GM18858 (cell line): ENCODE measurements around the gene ZNF443.
"Not testable (repeated sequence)": the region's sequence is repeated elsewhere in the genome, so short reads cannot be mapped to it uniquely, and the experiment has no call there.

Source experiments
- ATAC-seq: cut with Tn5 transposase; IDR thresholded peaks from one replicate; pipeline ENCODE4 v1.9.1; 2021; ENCODE audit not compliant: unreplicated experiment

The ZNF443 gene

GRCh38 chr19:12440541-12441316 is at the start of gene ZNF443:
ZNF443 (minus strand) TSS chr19:12441021; CDS start chr19:12440914, 107 bp downstream.
- ATAC-seq: peak; percentile 86

DNA sequence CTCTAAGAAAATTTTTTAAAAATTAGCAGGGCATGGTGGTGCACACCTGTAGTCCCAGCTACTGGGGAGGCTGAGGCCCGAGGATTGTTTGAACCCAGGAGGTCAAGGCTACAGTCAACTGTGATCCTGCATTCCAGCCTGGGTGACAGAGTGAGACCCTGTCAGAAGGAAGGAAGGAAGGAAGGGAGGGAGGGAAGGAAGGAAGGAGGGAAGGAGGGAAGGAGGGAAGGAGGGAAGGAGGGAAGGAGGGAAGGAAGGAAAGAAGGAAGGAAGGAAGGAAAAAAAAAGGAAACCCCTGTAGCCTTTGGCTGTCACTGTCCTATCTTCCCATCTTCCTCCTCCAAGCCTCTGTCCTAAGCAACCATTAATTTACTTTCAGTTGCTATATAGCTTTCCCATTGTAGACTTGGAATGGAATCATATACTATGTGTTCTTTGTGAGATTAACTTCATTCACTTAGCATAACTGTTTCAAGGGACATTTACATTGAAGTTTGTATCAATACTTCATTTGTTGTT is 45.5 kb upstream of the ZNF443 start:
- not testable (repeated sequence) for ATAC-seq

DNA sequence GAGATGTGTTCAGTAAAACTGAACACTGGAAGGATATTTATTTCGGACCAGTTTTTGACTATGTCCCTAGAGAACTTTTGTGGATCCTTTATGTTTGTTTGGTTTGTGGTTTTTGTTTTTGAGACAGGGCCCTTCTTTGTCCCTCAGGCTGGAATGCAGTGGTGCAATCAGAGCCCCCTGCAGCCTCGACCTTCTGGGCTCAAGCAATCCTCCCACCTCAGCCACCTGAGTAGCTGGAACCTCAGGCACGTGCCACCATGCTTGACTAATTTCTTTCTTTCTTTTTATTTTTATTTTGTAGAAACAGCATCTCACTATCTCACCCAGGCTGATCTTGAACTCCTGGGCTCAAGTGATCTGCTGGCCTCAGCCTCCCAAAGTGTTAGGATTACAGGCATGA is 44.8 kb upstream of the ZNF443 start:
- no peak for ATAC-seq

- ATAC-seq: no peak
These were observed 44.2 kb upstream of the ZNF443 start for GRCh38 chr19:12485052-12485416.

DNA sequence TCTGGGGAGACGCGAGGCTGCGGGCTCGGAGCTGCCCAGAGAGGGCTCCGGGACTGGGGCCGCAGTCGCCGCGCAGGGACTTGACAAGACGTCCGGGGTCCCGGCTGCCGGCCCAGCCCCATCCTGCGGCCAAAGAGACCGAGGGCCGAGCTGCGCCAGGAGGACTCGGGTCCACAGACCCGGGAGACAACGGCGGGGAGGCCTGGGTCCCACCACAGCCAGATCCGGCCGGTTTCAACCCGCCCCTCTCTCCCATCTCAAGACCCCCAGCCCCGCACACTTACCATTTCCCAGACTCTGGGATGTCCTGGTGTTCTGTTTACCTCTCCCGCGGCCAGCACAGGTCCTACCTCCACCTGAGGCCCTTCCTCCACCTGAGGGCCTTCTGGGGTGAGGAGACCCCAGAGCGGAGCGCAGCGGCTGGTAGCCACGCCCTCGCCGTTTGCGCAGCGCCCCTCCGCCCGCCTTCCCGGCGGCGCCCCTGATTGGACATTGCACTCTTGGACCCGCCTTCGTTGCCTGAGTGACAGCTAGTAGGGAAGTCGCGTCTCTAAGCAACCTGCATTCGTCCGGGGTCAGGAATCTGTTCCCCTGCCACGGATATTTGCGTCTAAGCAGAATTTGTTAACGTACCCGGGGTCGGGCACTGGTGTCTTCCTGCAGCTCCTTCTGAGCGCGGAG is 43.7 kb upstream of the ZNF443 start, which contains the start of gene ZNF709:
Gene ZNF709, minus strand, starts transcription at position 446 of the 681 bp plus-strand sequence. Its CDS starts 159 bp downstream, at position 287.
- peak; percentile 65 for ATAC-seq

DNA sequence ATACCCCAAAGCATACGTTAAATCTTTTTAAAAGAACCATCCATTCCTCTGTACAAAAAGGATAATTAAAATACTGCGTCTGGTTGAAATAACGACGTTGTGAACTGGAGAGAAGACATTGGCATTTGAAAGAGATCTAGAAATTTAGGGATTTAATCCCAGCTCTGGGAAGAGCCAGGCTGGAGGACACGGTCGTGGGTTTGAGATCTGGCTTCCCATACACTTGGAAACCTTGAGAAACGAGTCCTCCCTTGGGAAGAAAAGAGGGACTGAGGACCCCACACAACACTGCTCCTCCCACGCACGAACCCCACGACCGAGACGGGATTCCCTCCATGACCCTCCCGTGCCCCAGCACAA is 43.2 kb upstream of the ZNF443 start:
- ATAC-seq: no peak

GRCh38 chr19:12482509-12482886 is 41.7 kb upstream of the ZNF443 start:
- no peak for ATAC-seq

- ATAC-seq: no peak
These were observed 41.1 kb upstream of the ZNF443 start for GRCh38 chr19:12481781-12482508.

GRCh38 chr19:12478234-12478941 is 37.6 kb upstream of the ZNF443 start:
- ATAC-seq: no peak

DNA sequence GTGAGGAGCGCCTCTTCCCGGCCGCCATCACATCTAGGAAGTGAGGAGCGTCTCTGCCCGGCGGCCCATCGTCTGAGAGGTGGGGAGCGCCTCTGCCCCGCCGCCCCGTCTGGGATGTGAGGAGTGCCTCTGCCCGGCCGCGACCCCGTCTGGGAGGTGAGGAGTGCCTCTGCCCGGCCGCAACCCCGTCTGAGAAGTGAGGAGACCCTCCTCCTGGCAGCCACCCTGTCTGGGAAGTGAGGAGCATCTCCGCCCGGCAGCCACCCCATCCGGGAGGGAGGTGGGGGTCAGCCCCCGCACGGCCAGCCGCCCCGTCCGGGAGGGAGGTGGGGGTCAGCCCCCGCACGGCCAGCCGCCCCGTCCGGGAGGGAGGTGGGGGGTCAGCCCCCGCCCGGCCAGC is 26.8 kb upstream of the ZNF443 start:
- not testable (repeated sequence) for ATAC-seq

DNA sequence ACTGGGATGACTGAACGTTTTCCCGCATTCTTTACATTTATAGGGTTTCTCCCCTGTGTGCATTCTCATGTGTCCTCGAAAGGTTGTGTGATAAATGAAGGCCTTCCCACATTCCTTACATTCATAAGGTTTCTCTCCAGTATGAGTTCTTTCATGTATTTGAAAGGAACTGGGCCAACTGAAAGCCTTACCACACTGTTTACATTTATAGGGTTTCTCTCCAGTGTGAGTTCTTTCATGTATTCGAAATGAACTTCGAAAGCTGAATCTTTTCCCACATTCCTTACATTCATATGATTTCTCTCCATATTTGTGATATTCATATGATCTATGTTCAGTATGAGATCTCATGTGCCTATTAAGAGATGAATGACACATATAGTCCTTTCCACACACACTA is 24.4 kb upstream of the ZNF443 start:
- ATAC-seq: no peak

DNA sequence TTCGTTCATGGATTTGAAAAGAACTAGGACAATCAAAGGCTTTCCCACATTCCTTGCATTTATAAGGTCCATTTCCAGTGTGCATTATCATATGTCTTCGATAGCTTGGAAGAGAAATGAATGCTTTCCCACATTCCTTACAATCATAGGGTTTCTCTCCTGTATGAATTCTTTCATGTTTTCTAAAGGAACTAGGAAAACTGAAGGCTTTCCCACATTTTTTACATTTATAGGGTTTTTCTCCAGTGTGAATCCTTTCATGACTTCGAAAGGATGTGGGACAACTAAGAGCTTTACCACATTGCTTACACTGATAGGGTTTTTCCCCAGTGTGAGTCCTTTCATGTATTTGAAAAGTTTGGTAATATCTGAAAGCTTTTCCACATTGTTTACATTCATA is 23.9 kb upstream of the ZNF443 start:
- ATAC-seq: no peak

- not testable (repeated sequence) for ATAC-seq
These were observed 23.3 kb upstream of the ZNF443 start for GRCh38 chr19:12464139-12464538.

- no peak for ATAC-seq
These were observed 12.7 kb upstream of the ZNF443 start for GRCh38 chr19:12453495-12453894.

DNA sequence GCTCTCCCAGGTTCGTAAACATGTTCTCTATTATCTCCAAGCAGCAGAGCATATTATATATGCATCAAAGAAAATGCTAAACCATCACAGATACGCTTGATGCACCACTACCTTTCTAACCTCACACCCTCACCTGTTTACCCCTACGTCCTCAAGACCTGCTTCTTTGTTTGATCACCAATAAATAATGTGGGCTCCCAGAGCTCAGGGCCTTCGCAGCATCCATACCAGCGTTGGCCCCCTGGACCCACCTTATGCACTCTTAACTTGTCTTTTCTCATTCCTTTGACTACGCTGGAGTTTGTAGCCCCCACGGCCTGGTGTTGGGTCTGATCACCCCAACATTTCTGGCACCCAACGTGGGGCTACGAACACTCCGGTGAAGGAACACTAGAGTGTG is 10.0 kb upstream of the ZNF443 start:
- ATAC-seq: no peak

DNA sequence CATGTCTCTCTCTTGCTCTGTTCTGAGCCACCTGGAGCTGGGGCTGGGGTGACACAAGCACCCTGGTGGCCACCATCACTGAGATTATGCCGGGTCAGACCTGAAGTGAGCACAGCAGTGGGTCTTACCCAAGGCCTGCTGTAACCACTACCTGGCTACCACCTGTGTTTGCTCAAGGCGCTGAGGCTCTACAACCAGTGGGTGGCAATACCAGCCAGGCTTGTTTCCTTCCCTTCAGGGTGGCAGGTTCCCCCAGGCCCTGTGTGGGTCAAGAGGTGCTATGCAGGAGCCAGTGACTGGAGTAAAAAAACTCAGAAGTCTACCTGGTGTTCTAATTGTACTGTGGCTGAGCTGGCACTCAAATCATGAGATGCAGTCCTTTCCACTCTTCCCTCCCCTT is 8.0 kb upstream of the ZNF443 start:
- ATAC-seq: no peak

DNA sequence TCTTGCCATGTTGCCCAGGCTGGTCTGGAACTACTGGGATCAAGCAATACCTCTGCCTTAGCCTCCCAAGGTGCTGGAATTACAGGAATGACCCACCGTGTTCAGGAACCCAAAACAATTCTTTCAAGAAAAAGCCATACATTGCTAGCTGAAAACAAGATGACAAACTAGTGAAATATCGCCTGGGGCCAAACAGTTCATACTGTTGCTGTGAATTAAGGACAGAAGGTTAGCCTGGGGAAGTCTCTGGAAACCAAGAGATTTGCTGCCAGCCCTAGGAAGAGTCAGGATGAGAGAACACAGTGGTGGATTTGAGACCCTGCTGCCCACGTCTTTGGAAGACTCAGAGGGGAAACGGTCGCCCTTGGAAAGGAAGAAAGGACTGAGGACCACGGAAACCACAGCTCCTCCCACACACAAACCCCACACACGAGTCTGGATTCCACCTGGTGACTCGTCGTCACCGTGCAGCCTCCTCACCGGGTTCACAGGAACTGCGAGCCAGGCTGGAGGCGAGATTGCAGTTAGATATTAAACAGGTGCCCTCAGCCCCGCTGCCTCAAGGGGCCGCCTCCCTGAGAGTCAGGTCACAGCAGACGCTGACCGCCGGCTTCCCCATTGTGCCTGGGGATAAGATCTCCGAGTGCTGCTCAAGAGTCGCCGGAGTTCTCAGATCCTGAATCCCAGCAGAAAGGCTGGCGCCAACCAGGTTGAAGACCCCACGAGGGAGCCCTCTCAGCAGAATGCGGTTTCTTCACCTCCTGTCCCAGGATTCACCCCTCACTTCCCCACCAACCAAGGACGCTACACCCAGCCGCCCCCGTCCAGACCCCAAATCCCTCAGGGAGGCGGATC is 908 bp downstream of the ZNF443 start:
- not testable (repeated sequence) for ATAC-seq

- not testable (repeated sequence) for ATAC-seq
These were observed 10.0 kb downstream of the ZNF443 start for GRCh38 chr19:12430726-12431299.

DNA sequence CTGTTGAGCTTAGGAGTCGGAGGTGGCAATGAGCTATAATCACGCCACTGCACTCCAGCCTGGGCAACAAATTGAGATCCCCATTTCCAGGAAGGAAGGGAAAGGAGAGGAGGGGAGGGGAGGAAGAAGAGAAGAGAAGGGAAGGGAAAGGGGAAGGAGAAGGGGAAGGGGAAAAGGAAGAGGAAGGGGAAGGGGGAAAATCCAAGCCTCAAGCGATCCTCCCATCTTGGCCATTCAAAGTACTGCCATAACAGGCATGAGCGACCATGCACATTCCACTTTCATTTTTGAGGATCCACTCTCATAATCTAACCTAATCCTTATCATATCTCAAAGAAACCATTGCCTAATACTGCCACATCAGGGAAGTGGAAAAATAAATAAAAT is 14.9 kb downstream of the ZNF443 start:
- ATAC-seq: no peak
